ENCODE data around the gene KCND2.

DNA sequence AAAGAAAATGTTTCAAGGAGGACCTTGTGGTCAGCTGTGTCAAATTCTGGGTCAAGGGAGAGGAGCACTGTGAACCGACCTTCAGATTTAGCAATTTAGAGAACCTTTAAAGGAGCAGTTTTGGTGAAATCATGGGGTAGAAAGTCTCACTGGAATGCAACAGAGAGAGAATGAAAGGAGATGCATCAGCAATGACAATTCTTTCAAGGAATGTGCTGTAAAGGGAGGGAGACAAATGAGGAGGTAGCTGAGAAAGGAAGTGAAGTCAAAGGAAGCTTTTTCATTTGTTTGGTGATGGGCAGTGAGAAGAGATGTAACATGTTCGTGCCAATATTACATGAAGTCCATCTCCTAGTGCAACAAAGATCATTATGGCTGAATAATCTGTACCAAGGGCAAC lies 418.9 kb downstream of the KCND2 start:
- TF ChIP-seq TAF1 (IDR thresholded peaks at IDR 0.05; ENCODE audit: borderline replicate concordance, low read depth, low read length) (no peak), POLR2A (IDR thresholded peaks at IDR 0.05; ENCODE audit: low read depth, low read length) (no peak)
